ENCODE measurements around the gene SLTM.
A peak's percentile ranks its signal among the peaks of the same experiment; 100 is the strongest.
"Not testable (repeated sequence)": the region's sequence is repeated elsewhere in the genome, so short reads cannot be mapped to it uniquely, and the experiment has no call there.

SLTM gene

DNA sequence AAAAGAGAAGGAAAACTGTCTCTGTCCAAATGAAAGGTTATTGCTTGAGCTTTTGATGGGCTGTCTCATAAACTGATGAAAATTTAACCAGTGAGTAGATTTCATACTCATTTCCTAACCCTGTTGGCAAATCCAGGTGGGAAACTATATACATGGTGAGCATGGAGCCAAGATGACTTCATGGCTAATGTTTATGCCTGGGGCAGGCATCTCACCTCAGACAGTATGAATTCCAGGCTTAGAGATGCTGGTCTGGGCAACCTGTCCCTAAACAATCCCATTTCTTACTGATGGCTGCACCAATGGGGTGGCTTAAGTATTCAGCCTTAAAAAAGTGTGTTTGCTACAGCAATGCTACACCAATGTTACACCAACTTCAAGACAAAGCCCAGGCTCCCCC, 58.1 kb downstream of the SLTM start:
- no peak for DNase-seq

DNA sequence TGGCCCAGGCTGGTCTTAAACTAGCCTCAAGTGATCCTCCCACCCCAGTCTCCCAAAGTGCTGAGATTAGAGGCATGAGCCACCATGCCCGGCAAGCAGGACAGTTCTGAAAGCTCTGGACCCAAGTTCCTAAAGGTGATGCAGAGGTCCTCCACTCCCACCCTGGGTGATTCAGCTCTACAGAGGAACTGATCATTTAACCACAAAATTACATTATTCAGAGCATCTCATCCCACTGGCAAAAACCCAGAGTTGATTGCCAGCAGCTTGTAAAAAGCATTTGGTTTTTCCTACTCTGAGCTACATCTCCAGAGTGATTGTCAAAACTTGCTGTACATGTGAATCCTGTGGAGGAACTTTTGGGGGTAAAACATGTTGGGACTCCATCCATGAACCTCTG, 60.2 kb downstream of the SLTM start:
- DNase-seq, result no peak

DNA sequence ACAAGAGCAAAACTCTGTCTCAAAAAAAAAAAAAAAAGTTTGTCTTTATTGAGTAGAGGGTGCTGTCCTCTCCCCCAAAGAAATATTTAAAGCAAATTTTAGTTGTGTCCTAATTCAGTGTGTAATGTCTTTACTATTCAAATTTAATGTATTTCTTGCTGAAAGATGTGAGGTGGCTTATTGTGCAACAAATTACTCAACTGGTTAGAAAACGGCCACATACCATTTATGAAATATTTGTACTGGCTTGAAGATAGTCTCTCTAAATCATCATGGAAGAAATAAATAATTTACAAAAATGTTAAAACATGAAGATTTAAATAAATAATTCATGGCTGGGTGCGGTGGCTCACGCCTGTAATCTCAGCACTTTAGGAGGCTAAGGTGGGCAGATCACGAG, 63.0 kb downstream of the SLTM start:
- DNase-seq, result no peak

DNA sequence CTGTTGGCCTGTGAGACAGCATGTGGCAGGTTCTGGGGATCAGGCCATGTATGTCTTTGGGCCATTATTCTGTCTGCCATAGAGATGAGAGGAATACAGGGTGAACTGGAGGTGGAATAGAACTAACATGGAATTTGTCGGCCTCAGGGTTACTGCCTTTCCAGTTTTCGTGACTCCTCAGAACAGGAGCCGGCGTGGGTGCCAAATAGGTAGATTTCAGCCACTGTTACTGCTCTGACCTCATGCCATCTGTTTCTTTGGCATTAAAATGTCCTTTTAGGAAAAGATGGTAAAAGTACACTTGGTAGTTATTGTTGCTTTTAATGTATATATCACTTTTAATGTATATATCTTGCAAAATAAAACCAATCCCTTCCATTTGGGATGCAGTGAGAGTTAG, 65.6 kb downstream of the SLTM start:
- DNase-seq, result peak in 1 of 14 donors; percentile 55

DNA sequence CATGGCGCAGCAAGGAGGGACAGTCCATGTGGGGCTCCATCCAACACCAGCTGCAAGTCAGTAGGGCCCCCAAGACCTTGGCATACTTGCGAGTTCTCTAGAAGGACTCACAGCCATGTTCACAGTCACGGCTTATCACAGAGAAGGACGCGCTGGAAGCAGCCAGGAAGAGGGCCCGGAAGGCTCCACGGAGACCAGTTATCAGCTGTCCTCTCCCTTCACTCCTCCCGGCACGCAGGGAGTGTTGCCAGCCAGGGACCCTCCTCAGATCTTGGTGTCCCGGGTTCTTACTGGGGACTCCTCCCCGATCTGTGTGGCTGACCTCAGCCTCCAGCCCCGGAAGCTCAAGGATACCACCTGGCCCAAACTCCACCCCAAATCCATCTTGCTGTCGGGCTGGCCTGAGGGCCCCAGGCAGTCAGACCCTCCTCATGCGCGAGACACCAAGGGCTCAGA, 68.0 kb downstream of the SLTM start:
- peak in 1 of 14 donors; percentile 46 for DNase-seq

DNA sequence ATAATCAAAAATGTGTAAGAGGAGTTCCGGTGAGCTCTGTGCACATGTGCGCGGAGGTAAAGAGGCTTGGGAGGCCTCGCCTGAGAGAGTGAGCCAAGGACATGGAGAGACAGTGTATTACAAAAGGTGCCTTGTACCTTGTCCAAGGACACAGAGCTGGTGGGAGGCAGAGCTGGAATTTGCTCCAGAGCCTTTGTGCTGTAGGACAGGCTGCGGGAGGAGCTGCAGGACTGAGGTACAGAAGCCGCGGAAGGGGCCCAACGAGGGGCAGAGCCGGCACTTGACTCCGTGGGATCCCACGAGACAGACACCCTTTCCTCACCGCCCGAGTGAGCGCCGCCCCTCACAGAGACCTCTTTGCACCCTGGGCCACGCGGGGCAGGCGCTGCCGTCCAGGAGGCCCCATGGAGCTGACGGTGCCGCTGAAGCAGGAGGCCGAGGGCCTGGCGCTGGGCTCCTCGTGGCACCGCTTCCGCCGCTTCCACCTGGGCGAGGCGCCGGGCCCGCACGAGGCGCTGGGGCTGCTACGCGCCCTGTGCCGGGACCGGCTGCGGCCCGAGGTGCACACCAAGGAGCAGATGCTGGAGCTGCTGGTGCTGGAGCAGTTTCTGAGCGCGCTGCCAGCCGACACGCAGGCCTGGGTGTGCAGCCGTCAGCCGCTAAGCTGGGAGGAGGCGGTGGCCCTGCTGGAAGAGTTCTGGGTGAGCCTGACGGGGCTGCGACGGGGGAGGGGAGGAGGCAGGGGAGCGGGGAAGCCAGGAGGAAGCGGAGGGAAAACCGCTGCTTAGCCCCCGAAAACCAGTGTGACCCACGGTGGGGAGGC, 68.7 kb downstream of the SLTM start:
- DNase-seq, result peak in 6 of 14 donors; percentile 14 to 68 (median 24)

DNA sequence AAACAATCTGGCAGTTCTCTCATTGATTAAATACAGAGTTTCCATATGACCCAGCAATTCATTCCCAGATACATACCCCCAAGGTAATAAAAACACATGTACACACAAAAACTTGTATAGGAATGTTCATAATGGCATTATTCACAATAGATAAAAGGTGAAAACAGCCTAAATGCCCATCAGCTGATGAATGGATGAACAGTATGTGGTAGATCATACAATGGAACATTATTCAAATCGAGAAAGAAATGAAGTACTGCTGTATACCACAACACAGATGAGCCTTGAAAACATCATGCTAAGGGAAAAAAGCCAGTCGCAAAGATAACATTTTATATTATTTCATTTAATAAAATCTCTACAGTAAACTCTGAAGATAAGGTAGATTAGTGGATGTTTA, 71.2 kb downstream of the SLTM start:
- DNase-seq, result no peak

DNA sequence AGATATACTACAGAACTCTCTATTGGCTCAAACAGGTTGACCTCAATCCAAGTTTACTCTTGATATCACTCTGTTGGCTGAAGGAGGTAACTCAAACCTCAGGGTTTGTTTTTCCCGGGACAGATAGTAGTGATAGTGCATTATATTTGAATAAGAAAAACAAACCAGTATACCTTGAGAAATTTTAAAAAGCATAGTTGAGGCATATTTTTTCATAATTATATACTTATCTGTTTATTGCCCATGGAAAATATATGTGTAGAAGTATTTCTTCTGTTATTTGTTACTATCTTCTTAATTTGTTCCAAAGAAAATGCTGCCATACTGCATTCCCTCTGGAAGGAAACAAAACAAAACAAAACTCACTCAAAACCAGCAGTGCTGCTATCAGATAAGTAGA, 76.9 kb downstream of the SLTM start:
- not testable (repeated sequence) for DNase-seq

DNA sequence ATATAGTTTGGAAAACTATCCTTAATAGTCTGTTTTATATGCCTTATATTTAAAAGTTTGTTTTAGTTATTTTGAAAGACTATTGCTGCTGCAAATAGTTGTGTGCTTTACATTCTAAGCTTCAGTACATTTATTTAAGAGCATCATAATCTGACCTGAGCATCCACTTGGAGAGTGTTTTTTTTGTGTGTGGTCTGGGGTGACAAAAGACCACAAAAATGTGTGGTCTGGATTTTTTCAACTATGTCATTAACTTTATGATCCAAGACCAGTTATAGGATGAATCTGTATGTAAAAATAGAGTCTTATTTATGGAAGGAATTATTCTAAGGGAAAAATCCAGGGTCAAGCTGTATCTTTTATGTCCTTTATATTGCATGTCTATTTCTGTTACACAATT, 77.4 kb downstream of the SLTM start:
- no peak for DNase-seq

DNA sequence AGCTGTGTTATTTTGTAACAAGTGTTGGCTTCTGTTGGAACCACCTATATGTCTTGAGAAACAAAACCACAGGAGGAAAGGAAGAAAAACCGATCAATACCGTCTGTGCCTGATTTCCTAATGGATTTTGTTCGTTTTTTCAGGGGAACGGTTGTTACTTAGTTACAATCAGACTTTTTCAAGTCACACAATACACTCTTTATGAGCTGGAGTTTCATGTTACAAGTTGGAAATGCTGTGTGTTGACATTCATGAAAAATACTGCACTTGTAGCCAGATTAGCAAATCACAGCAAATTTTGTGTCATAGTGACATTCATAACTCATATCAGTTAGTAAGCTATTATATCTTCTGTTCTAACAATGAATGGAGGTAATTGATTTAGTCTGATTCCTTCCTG, 78.9 kb downstream of the SLTM start:
- no peak for DNase-seq

DNA sequence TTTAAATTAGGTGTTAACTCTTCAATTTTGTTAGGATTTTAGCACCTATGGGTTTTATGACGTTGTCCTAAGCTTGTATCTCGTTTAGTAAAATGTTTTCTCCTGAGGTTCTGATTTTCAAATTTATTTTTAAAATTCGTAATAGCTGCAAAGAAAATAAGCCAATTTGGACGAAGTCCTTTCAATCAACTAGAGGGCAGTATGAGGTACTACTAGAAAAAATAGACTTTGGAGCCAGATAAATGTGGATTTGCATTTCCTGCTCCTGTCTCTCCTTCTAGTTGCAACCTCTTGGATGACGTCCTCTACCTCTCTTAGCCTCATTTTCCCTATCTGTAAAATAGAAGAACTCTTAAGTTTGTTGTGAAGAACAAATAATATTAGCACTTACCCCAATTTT, 81.1 kb downstream of the SLTM start:
- DNase-seq, result no peak

DNA sequence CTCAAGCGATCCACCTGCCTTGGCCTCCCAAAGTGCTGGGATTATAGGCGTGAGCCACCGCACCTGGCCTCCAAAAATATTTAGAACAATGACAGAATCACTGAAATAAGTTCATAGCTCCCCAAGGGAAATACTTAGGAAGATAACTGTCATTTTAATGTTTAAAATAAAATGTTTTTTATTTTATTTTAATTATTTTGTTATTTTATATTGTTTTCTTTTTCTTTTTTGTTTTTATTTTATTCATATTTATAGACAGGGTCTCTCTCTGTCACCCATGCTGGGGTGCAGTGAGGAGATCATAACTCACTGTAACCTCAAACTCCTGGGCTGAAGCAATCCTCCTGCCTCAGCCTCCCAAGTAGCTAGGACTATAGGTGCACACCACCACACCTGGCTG, 82.3 kb downstream of the SLTM start:
- not testable (repeated sequence) for DNase-seq

DNA sequence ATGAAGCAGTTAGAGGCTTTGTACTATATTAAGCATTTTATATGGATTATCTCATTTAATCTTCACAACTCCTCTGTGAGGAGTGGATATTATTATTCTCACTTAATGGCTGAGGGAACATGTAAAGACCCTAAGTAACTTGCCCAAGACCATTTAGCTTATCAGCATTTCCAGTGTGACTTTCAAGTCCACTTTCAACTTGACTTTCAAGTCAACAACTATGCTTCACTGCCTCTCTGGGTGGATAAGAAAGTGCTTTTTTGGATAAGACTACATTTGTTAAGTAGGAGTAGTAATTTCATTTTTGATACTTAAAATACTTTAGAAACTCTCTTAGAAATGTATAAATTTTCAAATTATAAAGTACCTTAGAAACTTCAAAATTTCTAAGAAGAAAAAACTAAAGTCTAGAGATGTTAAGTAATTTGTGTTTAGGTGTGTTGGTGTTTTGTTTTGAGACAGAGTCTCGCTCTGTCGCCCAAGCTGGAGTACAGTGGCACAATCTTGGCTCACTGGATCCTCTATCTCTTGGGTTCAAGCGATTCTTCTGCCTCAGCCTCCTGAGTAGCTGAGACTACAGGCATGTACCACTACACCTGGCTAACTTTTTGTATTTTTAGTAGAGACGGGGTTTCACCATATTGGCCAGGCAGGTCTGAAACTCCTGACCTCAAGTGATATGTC, 90.6 kb downstream of the SLTM start:
- DNase-seq, result no peak

DNA sequence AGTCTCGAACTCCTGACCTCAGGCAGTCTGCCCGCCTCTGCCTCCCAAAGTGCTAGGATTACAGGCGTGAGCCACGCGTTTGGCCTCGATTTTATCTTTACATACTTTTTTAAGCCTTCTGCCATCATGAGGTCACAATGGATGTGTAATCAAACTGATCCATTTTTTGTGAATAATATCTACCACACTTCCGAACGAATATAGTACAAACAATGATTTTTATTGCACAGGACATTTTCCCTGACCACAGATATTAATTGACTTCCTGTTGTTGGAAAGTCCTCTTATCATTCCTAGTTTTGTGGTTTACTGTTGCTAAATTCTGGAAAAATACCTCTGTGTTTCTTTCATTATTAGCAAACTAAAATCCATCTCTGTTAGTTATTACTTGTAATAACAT, 93.4 kb downstream of the SLTM start:
- DNase-seq, result no peak

DNA sequence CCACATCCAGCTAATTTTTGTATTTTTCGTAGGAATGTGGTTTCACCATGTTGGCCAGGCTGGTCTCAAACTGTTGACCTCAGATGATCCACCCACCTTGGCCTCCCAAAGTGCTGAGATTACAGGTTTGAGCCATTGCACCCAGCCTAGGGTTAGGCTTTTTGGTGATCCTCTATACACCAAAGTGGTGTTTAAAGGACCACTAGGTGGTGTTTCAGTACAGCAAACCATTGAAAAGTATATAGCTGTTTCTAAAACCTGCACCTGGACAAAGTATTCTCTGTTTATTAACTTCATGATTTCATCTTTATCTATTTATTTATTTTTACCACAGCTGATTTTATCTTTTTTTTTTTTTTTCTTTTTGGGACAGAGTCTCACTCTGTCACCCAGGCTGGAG, 94.0 kb downstream of the SLTM start:
- DNase-seq, result no peak

DNA sequence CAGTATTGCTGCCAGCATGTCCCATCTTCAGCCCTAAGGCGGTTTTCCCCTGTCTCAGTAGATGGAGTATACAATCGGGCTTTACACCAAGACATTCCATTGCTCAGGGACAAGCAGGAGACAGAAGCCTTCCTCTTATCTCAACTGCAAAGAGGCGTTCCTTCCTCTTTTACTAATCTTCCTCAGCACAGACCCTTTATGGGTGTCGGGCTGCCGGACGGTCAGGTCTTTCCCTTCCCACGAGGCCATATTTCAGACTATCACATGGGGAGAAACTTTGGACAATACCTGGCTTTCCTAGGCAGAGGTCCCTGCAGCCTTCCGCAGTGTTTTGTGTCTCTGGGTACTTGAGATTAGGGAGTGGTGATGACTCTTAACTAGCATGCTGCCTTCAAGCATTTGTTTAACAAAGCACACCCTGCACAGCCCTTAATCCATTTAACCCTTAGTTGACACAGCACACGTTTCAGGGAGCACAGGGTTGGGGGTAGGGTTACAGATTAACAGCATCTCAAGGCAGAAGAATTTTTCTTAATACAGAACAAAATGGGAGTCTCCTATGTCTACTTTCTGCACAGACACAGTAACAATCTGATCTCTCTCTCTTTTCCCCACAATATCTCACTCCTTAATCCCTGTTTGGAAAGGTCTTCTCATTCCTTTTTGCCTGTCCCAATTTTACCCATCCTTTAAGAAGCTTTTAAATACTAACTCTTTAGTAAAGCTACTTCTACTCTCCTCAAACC, 99.6 kb downstream of the SLTM start:
- DNase-seq, result not testable (repeated sequence)

DNA sequence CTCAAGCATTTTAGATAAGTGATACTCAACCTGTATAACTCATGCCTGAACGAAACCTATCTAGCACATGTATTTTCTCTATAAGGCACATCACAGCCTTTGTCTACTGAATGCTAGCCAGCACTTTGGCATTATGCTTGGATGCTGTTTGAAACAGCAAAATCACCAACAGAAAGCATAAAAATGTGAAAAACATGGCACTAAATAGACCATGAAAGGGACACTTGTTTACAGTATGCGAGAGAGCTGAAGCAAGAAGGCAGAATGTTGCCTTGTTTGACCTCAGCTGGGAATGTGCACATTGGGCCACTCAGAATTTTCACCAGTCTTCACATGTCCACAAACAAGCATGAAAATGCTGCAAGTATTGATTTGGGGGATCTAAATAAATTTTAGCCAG, 102.9 kb downstream of the SLTM start:
- DNase-seq, result peak in 1 of 14 donors; percentile 4

All from C1 segment of cervical spinal cord (tissue), 14 donors.